Activated T-helper 17 cell treated with anti-CD3 and anti-CD28 coated beads, Interleukin-2, amount 50 U/mL, for 72 hours (primary cell): ENCODE measurements around the gene SORCS2. TPM values are rescaled to one million over a fixed set of nuclear protein-coding genes. Genes with fewer than 3 reads are reported as not detected.

Source experiments
- ATAC-seq: fragments of 150-1000 bp; cut with Tn5 transposase; replicated peaks from 2 replicates; pipeline ENCODE4 v1.10.0; 2021; ENCODE audit warnings: mild to moderate bottlenecking, moderate library complexity
- H3K27ac Mint-ChIP-seq: one replicate; pipeline ENCODE4 v1.8.0; 2022; ENCODE audit warnings: mixed read lengths
- H3K27me3 Mint-ChIP-seq: one replicate; pipeline ENCODE4 v1.8.0; 2022; ENCODE audit warnings: mixed read lengths
- H3K36me3 Mint-ChIP-seq: one replicate; pipeline ENCODE4 v1.8.0; 2022; ENCODE audit warnings: low read depth, mild to moderate bottlenecking, mixed read lengths
- H3K4me1 Mint-ChIP-seq: one replicate; pipeline ENCODE4 v1.8.0; 2022; ENCODE audit warnings: mixed read lengths
- H3K4me3 Mint-ChIP-seq: one replicate; pipeline ENCODE4 v1.8.0; 2022; ENCODE audit warnings: mild to moderate bottlenecking, mixed read lengths
- H3K9me3 Mint-ChIP-seq: one replicate; pipeline ENCODE4 v1.8.0; 2022; ENCODE audit warnings: mixed read lengths
- total RNA-seq, 2 donors: library from RNA; stranded (reverse); gene quantifications; one replicate each; pipeline ENCODE4 v1.2.3, GENCODE V29; 2022

SORCS2 gene
- total RNA-seq, 2 donors from 2014 or later: 0.04 to 0.26 TPM

GRCh38 chr4:7521666-7522065 lies 329.3 kb downstream of the SORCS2 start:
- Mint-ChIP-seq H3K36me3 (no peaks in the 10 kb centered on the region), H3K27me3 (peaks cover 28% of the 10 kb centered on the region), H3K4me3 (no peak overlapping the region), H3K9me3 (no peaks in the 10 kb centered on the region), H3K4me1 (no peaks in the 10 kb centered on the region), H3K27ac (no peak overlapping the region)
- no peak for ATAC-seq

GRCh38 chr4:7522452-7523220 lies 330.3 kb downstream of the SORCS2 start:
- no peak overlapping the region for H3K4me3 Mint-ChIP-seq
- no peaks in the 10 kb centered on the region for H3K4me1 Mint-ChIP-seq
- ATAC-seq: no peak
- no peaks in the 10 kb centered on the region for H3K9me3 Mint-ChIP-seq
- peaks cover 32% of the 10 kb centered on the region for H3K27me3 Mint-ChIP-seq
- H3K27ac Mint-ChIP-seq: no peak overlapping the region
- H3K36me3 Mint-ChIP-seq: no peaks in the 10 kb centered on the region

- H3K4me1 Mint-ChIP-seq: no peaks in the 10 kb centered on the region
- H3K4me3 Mint-ChIP-seq: no peak overlapping the region
- no peak for ATAC-seq
Observed at GRCh38 chr4:7523526-7523925, 331.2 kb downstream of the SORCS2 start.

DNA sequence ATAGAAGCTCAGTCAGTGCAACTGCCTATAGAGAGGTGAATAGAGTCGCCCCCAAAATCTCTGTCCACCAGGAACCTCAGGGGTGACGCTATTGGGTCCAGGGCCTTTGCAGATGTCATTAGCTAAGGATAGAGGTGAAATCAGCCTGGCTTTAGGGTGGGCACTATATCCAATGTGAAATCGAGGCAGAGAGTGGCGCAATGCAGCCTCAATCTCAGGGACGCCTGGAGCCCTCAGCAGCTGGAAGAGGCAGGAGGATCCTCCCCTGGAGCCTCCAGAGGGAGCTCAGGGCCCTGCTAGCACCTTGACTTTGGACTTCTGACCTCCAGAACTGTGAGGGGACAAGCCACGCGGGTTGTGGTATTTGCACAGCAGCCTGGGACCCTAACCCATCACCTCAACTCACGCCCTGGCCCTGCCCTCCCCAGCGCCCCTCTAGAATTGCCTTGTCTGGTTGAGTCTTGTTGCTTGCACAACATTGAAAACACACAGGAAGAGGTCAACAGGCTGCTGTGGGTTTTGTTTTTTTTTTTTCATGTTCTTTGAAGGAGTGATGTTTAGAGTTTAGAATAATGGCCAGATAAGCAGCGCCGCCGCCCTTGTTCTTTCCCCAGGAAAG lies 331.8 kb downstream of the SORCS2 start:
- no peaks in the 10 kb centered on the region for H3K36me3 Mint-ChIP-seq
- peaks cover 35% of the 10 kb centered on the region for H3K27me3 Mint-ChIP-seq
- H3K4me1 Mint-ChIP-seq: no peaks in the 10 kb centered on the region
- H3K9me3 Mint-ChIP-seq: no peaks in the 10 kb centered on the region
- ATAC-seq: no peak
- H3K27ac Mint-ChIP-seq: no peak overlapping the region
- no peak overlapping the region for H3K4me3 Mint-ChIP-seq

More at GRCh38 chr4:7523526-7523925, 331.2 kb downstream of the SORCS2 start:
- H3K27ac Mint-ChIP-seq: no peak overlapping the region
- H3K36me3 Mint-ChIP-seq: no peaks in the 10 kb centered on the region
- H3K9me3 Mint-ChIP-seq: no peaks in the 10 kb centered on the region
- H3K27me3 Mint-ChIP-seq: peaks cover 32% of the 10 kb centered on the region

DNA sequence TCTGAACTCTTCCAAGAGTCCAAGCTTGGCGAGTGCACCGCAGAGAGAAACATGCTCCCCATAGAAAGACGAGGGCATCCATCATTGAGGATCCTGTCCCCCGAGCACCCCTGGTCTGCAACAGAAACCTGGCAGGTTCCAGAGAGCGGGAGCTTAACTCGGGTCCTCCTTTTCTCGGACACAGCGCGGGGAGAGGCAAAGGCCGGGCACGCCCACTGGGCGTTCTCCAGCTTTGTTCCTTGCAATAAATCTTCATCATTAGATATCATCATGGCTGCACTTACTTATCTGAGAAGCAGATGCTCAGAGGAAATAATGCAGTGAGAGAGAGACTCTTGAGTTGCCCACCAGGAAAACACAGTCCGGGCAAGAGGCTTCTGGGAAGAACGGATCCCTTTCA lies 332.5 kb downstream of the SORCS2 start:
- no peak overlapping the region for H3K27ac Mint-ChIP-seq
- no peaks in the 10 kb centered on the region for H3K4me1 Mint-ChIP-seq
- H3K36me3 Mint-ChIP-seq: no peaks in the 10 kb centered on the region
- H3K9me3 Mint-ChIP-seq: no peaks in the 10 kb centered on the region
- ATAC-seq: no peak
- H3K4me3 Mint-ChIP-seq: no peak overlapping the region
- peaks cover 34% of the 10 kb centered on the region for H3K27me3 Mint-ChIP-seq

GRCh38 chr4:7526491-7526890 lies 334.2 kb downstream of the SORCS2 start:
- H3K36me3 Mint-ChIP-seq: no peaks in the 10 kb centered on the region

DNA sequence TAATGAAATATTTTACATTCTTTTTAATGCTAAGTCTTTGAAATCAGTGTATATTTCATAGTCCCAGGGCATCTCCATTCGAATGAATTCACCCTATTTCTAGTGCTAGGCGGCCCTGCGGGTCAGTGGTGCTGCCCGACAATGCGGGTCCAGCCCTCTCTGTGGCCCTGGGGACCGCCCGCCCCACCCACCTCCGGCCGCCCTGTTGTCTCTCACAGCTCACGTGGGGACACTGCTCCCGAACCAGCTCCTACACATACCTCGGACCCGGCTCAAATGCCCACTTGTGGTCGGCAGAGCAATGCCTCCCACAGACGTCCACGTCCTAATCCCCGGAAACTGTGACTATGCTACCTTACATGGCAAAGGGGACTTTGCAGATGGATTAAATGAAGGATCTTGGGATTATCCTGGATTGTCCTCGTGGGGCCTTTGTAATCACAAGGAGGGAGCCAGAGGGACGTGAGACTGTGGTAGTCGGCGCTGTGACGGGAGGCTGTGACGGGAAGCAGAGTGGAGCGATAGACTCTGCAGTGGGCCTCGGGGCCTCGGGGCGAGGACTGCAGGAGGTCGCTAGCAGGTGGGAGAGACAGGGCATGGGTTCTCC lies 334.7 kb downstream of the SORCS2 start:
- Mint-ChIP-seq H3K27me3 (peaks cover 22% of the 10 kb centered on the region), H3K4me1 (no peaks in the 10 kb centered on the region), H3K36me3 (no peaks in the 10 kb centered on the region), H3K27ac (no peak overlapping the region), H3K4me3 (no peak overlapping the region), H3K9me3 (no peaks in the 10 kb centered on the region)
- no peak for ATAC-seq

More at GRCh38 chr4:7526491-7526890, 334.2 kb downstream of the SORCS2 start:
- Mint-ChIP-seq H3K27me3 (peaks cover 23% of the 10 kb centered on the region), H3K4me1 (no peaks in the 10 kb centered on the region), H3K9me3 (no peaks in the 10 kb centered on the region), H3K27ac (no peak overlapping the region), H3K4me3 (no peak overlapping the region)
- ATAC-seq: no peak

DNA sequence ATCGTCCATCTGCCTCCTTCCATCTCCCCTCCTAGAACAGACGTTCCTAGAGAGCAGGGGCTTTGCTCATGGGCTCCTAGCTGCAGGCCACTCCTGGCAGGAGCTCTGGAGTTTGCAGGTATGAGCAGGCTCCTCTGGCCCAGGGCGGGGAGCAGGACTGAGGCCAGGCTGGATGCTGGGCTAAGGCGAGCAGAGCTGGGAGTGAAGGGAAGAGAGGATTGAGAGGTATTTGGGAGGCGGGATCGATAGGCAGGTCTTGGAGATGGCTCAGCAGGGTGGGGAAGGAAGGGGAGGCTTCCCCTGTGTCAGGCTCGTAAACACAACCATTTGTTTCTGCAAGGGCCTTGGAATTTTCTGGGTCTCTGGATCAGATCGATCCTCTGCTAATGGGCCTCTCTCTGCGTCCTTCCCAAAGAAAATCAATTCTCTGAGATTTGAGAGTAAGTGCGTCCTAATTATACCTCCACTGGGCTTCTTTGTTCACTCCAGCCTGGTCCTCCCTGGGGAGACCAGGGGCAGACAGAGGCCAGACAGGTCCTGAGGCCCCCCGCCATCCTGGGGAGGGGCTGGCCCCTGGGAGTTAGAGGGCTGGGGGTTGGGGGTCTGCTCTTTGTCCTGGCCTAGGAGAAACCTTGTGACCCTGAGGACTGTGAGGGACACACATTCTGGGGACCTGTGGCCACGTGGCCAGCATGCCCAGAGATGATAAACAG lies 337.2 kb downstream of the SORCS2 start:
- Mint-ChIP-seq H3K4me3 (no peak overlapping the region), H3K27me3 (peaks cover 22% of the 10 kb centered on the region), H3K9me3 (no peaks in the 10 kb centered on the region), H3K4me1 (no peaks in the 10 kb centered on the region), H3K36me3 (no peaks in the 10 kb centered on the region), H3K27ac (no peak overlapping the region)
- no peak for ATAC-seq

DNA sequence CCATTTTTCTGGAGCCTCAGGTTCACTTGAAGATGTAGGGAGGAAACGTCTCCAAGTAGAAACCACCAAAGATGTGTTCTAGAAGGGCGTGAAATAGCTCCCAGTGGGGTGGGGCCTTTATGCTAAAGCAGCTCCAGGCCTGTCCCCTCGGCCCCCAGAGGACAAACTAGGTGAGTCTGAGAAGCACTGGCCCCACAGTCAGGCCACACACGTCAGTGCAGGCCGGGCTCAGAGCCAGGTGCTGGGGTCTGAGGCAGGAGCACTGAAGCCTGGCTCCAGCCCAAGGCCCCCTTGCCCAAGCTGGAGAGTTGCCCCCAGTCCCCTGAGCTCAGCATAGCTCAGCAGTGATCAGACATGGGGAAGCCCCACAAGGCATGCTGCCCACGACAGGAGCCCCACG lies 337.7 kb downstream of the SORCS2 start:
- ATAC-seq: no peak
- Mint-ChIP-seq H3K4me3 (no peak overlapping the region), H3K27me3 (peaks cover 20% of the 10 kb centered on the region), H3K36me3 (no peaks in the 10 kb centered on the region), H3K9me3 (no peaks in the 10 kb centered on the region), H3K27ac (no peak overlapping the region), H3K4me1 (no peaks in the 10 kb centered on the region)

DNA sequence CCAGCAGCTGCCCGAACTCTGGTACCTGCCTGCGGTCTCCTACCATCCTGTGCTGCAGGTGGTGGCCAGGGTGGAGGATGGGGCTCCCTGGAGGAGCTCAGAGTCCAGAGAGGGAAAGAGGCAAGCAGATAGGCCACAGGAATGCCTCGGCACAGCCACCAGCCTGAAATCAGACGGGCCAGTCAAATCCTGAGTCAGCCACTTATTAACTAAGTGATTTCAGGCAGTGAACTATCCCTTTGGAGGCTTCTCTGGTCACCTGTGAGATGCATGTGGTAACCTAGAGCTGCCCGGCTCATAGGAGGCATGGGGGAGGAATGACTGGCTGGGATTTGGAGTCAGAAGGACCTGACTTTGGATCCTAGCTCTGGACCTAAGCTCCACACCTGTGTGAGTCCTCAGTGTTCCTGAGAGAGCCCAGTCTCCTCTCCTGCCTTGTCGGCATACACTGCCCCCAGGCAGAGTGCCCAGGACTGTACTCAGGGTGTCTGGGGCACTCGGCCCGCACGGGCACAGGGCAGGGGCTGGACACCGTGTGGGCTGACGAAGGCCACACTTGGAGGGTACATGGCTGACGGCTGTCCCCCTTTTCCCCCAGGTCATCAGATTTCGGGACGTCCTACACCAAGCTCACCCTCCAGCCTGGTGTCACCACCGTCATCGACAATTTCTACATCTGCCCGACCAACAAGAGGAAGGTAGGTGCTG lies 338.7 kb downstream of the SORCS2 start:
- H3K27me3 Mint-ChIP-seq: peaks cover 12% of the 10 kb centered on the region

DNA sequence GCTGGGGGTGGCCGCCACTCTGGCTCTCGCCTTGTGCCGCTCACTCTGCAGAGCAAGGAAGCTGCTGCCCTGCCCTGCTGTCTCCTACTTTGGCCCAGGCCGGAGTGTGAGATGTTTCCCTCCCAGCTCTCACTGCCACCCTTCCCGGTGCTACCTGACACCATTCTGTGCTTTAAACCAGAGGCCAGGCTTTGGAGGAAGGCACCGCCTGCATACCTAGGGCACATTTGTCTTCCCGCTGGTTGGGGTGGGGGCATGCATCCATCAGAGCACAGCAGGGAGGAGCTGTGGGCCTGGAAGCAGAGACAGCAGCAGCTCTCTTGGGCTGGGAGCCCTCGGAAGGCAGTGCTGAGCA lies 339.3 kb downstream of the SORCS2 start:
- no peak for ATAC-seq
- peaks cover 10% of the 10 kb centered on the region for H3K27me3 Mint-ChIP-seq
- H3K4me1 Mint-ChIP-seq: no peaks in the 10 kb centered on the region
- H3K36me3 Mint-ChIP-seq: no peaks in the 10 kb centered on the region
- H3K27ac Mint-ChIP-seq: no peak overlapping the region
- H3K4me3 Mint-ChIP-seq: no peak overlapping the region
- no peaks in the 10 kb centered on the region for H3K9me3 Mint-ChIP-seq

More for the DNA sequence above, 338.7 kb downstream of the SORCS2 start:
- no peaks in the 10 kb centered on the region for H3K4me1 Mint-ChIP-seq
- H3K9me3 Mint-ChIP-seq: no peaks in the 10 kb centered on the region
- no peak overlapping the region for H3K4me3 Mint-ChIP-seq
- no peak overlapping the region for H3K27ac Mint-ChIP-seq
- H3K36me3 Mint-ChIP-seq: no peaks in the 10 kb centered on the region
- no peak for ATAC-seq

GRCh38 chr4:7532043-7532442 lies 339.7 kb downstream of the SORCS2 start:
- Mint-ChIP-seq H3K4me1 (no peaks in the 10 kb centered on the region), H3K36me3 (no peaks in the 10 kb centered on the region), H3K27me3 (peaks cover 9% of the 10 kb centered on the region), H3K27ac (no peak overlapping the region), H3K9me3 (no peaks in the 10 kb centered on the region), H3K4me3 (no peak overlapping the region)
- no peak for ATAC-seq

GRCh38 chr4:7533267-7533666 lies 340.9 kb downstream of the SORCS2 start:
- Mint-ChIP-seq H3K27ac (no peak overlapping the region), H3K27me3 (peaks cover 6% of the 10 kb centered on the region), H3K9me3 (no peaks in the 10 kb centered on the region), H3K36me3 (no peaks in the 10 kb centered on the region), H3K4me3 (no peak overlapping the region), H3K4me1 (no peaks in the 10 kb centered on the region)
- ATAC-seq: no peak

DNA sequence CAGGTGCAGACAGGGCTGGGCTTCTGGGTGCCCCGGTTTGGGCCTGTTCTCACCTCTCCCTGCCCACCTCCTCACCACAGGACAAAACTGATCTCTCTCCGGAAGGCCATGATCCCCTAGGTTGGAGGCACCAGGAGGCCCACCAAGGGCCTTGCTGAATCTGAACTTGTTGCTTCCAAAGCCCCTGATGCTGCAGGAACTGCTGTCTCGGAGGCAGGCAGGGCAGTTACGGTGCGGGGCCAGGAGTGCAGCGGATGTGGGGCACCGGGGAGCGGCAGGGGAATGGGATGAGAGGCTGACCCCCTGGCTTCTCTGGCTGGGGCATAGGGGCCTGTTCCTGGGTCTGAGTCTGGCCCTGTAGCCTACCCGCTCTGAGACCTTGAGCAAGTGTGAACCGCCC lies 342.8 kb downstream of the SORCS2 start:
- ATAC-seq: no peak
- H3K27ac Mint-ChIP-seq: no peak overlapping the region
- H3K4me1 Mint-ChIP-seq: no peaks in the 10 kb centered on the region
- H3K36me3 Mint-ChIP-seq: no peaks in the 10 kb centered on the region
- no peaks in the 10 kb centered on the region for H3K27me3 Mint-ChIP-seq
- no peak overlapping the region for H3K4me3 Mint-ChIP-seq
- H3K9me3 Mint-ChIP-seq: no peaks in the 10 kb centered on the region
